IMR-90 (cell line): ENCODE results near the gene CYRIA.

ENCODE experiments used
- CHD1 ChIP-seq: IDR thresholded peaks from 2 replicates; pipeline ENCODE4 v1.6.1; 2012; ENCODE audit warnings: low read depth, low read length, improper control_type of control experiment
- CTCF ChIP-seq: conservative IDR thresholded peaks from 2 replicates; pipeline ENCODE4 v1.5.1; 2012; ENCODE audit warnings: mild to moderate bottlenecking, low read depth, low read length, improper control_type of control experiment
- POLR2A ChIP-seq: IDR thresholded peaks from 2 replicates; pipeline ENCODE4 v1.6.1; 2012; ENCODE audit warnings: mild to moderate bottlenecking, low read depth, low read length
- RFX5 ChIP-seq: IDR thresholded peaks from 2 replicates; pipeline ENCODE4 v1.8.0; 2012; ENCODE audit warnings: low read depth, mild to moderate bottlenecking, low read length, moderate library complexity

DNA sequence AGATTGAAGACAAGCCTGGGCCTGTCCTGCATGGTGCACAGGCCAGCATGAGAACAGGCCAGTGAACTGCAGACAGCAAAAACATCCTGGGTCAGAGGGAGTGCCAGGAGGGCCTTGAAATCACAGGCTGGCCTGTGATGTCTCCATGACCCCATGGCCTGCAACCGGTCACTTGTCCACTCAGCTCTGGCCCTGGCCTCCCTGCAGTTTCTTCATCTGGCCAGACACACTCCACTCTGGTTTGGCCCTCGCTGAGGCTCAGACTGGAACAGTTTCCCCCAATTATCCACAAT, 12.6 kb downstream of the CYRIA start:
- TF ChIP-seq CTCF = no peak
- TF ChIP-seq POLR2A = no peak
- no peak for TF ChIP-seq RFX5
- no peak for TF ChIP-seq CHD1
